DMS 273 (cell line): ENCODE data around the gene SAMHD1.
"Not testable (repeated sequence)": the region's sequence is repeated elsewhere in the genome, so short reads cannot be mapped to it uniquely, and the experiment has no call there.

Experiments
- DNase-seq: peaks from one replicate; lab custom pipeline; 2025; ENCODE audit not compliant: unreplicated experiment; lab: John Stamatoyannopoulos, UW

SAMHD1 gene

DNA sequence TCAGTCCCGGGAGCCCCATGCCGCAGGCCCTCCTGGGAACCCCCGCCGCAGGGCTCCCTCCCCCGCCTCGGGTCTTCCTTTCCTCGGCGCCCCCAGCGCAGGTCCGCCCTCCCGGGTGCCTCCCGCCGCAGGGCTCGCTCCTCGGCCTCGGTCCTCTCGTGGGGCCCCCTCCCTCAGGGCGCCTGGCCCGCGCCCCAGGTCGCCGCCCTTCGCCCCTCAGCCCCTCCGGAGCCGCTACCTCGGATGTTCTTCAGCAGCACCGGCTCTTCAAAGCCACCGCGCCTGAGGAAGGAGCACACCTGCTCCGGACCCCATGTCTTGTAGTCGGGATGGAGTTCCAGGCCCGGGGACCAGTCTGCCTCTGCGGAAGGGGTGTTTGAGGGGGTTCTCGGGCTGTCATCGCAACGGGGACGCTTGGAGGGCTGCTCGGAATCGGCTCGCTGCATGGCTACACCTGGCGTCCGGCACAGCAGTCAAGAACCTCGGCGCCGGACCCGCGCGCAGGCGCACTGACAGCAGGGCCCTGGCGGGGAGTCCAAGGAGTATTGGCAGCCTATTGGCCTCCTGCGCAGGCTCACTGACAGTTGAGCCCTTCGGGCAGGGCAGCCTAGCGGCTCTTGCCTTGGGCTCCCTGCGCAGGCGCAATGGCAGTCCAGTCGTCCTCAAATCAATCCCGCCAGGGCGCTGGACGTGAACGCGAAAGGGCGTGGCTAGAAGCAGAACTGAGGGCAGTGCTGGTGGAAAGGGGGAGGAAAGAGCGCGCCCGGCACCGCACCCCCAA is at the start of gene SAMHD1:
Gene SAMHD1, minus strand, starts transcription at position 511 of the 781 bp plus-strand sequence. Its CDS starts 65 bp downstream, at position 446.
- peak; percentile 99 for DNase-seq

DNA sequence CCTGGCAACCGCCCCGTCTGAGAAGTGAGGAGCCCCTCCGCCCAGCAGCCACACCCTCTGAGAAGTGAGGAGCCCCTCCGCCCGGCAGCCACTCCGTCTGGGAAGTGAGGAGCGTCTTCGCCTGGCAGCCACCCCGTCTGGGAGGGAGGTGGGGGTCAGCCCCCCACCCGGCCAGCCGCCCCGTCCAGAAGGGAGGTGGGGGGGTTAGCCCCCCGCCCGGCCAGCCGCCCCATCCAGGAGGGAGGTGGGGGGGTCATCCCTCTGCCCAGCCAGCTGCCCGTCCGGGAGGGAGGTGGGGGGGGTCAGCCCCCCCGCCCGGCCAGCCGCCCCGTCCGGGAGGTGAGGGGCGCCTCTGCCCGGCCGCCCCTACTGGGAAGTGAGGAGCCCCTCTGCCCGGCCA is 48.7 kb upstream of the SAMHD1 start:
- not testable (repeated sequence) for DNase-seq

DNA sequence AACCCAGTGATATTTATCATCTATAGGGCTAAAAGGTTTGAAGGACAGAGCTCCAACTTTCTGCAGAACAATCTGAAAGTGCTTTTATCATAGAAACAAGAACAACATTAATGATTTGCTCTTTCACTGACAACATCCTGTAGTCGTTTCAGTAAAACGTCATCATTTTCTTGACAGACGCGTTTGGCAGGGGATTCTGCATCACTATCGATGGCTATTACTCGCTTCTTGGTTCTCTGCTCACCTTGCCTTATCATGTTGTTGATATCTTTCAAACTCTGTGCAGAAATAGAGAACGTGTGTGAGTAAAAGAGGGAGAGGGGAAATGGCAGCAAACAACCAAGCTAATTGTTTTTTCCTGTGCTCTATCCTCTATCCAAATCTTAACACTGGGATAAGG is 47.1 kb upstream of the SAMHD1 start:
- no peak for DNase-seq

DNA sequence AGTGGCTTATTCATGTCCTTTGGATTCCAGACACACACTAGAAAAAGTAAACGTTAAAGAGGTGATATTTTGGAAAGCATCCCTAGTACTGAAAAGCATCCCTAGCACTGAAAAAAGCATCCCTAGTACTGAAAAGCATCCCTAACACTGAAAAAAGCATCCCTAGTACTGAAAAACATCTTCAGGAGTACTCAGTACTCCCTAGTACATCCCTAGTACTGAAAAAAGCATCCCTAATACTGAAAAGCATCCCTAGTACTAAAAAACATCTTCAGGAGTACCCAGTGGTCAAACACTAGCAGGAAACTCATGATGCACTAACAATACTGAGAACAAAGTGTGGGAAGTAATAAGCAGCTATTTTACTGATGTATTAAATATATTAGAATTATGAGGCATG is 45.6 kb upstream of the SAMHD1 start:
- DNase-seq: no peak

DNA sequence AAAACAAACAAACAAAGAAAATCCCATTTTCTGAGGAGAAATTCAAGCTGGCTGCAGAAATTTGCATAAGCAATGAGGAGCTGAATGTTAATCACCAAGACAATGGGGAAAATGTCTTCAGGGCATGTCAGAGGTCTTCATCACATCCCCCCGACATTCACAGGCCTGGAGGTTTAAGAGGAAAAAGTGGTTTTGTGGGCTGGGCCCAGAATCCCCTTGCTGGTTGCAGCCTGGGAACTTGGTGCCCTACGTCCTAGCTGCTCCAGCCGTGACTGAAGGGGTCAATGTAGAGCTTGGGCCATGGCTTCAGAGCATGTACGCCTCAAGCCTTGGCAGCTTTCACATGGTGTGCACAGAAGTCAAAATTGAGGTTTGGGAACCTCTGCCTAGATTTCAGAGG is 42.7 kb upstream of the SAMHD1 start:
- DNase-seq: not testable (repeated sequence)

DNA sequence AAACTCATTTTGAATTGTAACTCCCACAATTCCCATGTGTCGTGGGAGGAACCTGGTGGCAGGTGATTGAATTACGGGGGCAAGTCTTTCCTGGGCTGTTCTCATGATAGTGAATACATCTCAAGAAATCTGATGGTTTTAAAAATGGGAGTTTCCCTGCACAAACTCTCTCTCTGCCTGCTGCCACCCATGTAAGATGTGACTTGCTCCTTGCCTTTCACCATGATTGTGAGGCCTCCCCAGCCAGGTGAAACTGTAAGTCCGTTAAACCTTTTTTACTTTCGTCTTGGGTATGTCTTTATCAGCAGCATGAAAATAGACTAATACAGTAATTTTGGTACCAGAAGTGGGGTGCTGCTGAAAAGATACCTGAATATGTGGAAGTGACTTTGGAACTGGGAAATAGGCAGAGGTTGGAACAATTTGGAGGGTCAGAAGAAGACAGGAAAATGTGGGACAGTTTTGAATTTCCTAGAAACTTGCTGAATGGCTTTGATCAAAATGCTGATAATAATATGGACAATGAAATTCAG is 41.4 kb upstream of the SAMHD1 start:
- peak; percentile 13 for DNase-seq

DNA sequence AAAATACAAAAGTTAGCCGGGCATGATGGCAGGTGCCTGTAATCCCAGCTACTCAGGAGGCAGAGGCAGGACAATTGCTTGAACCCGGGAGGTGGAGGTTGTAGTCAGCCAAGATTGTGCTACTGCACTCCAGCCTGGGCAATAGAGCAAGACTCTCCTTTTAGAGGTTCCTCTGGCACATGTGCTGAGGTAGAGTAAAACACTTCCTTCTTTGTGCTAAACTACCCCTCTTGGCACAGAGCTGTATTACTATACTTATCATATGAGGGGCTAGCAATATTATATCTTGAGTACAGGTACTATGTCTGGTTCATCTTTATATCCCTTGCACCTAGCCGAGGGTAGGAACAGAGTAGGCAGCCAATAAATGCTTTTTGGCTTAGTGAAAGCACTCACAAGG is 40.2 kb upstream of the SAMHD1 start:
- no peak for DNase-seq

DNA sequence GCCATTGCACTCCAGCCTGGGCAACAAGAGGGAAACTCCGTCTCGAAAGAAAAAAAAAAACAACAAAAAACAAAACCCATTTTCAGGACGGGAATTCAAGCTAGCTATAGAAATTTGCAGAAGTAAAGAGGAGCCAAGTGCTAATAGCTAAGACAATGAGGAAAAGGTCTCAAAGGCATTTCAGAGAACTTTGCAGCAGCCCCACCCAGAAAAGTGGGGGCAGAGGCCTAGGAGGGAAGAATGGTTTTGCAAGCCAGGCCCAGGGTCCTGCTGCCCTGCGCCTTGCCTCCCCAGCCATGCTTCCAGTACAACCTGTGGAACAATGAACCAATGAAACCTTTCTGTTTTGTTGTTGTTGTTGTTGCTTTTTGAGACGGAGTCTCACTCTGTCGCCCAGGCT is 38.3 kb upstream of the SAMHD1 start:
- no peak for DNase-seq

DNA sequence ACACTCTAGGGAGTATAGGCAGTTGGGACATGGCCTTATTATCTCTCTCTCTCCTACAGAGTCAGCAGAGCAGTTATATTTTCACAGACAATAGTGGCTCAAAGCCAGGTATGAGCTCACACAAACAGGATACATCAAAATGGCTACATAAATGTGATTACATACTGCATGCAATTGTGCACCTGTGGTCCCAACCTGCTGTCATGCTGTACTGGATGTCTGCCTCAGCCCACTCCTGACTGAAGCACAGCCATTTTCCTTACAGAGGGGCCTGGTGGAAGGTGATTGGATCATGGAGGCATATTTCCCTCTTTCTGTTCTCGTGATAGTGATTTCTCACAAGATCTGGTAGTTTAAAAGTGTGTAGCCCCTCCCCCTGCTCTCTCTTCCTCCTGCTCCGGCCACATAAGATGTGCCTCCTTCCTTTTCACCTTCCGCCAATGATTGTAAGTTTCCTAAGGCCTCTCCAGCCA is 37.0 kb upstream of the SAMHD1 start:
- peak; percentile 31 for DNase-seq

DNA sequence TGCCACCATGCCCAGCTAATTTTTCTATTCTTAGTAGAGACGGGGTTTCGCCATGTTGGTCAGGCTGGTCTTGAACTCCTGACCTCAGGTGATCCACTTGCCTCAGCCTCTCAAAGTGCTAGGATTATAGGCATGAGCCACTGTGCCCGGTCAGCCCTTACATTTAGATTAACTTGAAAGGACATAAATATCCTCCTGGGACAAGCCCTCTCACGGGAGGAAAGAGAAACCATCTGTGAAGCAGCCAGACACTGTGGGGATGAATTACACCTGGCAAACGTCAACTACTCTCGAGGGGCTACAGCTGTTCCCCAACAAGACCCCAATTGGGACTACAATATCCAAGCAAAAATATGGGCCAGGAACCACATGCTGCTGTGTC is 32.7 kb upstream of the SAMHD1 start:
- DNase-seq: peak; percentile 23

DNA sequence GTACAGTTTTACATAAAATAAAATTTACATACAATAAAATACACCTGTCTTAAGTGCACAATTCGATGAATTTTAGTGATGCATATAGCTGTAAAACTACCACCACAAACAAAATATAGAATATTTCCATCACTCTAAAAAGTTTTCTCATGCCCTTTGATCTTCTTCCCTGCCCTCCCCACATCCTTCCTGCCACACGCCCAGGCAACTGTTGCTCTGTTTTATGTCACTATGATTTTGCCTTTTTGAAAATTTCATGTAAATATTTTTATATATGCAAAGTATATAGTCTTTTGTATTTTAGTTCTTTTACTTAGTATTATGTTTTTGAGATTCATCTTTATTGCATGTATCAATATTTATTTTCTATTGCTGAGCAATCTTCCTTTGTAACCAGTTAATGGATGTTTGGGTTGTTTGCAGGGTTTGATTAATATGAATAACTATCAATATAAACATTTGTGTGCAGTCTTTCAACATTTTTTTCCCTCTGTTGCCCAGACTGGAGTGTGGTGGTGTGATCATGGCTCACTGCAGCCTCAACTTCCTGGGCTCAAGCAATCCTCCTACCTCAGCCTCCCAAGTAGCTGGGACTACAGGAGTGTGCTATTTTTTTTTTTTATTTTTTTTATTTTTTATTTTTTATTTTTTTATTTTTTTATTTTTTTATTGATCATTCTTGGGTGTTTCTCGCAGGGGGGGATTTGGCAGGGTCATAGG is 23.8 kb upstream of the SAMHD1 start:
- DNase-seq: no peak

DNA sequence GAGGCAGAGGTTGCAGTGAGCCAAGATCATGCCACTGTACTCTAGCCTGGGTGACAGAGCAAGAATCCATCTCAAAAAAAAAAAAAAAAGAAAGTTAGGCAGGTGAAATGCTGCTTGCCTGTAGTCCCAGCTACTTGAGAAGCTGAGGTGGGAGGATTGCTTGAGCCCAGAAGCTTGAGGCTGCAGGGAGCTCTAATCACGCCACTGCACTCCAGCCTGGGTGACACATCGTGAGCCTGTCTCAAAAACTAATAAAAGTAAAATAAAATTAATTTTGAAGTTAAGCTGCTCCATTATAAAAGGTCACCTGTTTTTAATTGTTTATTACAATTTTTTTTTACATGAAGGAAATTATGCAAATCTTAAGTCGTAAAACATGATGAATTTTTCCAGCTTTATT is 23.2 kb upstream of the SAMHD1 start:
- no peak for DNase-seq

DNA sequence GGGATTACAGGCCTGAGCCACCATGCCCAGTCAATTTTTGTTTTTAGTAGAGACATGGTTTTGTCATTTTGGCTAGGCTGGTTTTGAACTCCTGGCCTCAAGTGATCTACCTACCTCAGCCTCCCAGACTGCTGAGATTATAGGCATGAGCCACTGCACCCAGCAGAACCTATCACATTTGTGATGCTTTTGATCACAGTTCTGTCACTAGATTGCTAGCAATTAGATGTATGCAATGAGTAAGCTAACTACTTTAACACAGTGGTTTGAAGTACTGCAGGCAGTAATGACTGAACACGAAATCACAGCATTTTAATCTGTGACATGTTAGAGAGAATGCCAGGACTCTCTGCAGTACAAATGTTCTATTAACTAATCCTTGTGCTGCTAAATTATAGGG is 19.6 kb upstream of the SAMHD1 start:
- DNase-seq: no peak

DNA sequence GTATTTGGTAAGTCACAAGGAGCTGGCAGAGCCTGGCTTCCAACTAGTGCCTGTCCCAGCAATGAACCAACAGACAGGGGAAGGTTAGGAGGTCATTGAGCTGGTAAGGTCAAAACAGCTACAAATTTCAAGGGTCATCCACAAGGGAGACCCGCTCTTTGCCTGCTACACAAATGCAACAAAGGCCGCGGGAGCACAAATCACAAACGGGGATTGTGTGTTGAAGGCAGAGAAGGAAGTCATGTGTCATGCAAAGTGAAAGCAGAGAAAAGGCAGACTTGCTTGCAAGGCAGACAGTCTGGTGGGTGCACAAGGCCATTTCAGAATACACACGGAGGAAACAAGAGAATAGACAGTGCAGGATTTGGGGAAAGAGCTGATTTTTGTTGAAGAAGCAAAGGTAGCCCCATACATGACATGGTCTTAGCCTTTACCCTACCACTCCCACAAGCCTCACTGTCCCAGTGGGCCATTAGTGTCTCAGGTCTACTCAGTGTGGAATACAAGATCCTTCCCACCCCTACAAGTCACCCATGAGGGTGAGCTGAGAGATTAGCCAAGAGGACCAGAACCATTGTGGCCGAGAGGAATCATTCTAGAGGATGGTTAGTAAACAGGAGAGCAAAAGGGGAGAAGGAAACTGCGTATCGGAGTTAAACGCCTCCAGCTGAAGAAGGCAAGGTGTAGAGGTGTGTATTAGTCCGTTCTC is 18.1 kb upstream of the SAMHD1 start:
- no peak for DNase-seq

DNA sequence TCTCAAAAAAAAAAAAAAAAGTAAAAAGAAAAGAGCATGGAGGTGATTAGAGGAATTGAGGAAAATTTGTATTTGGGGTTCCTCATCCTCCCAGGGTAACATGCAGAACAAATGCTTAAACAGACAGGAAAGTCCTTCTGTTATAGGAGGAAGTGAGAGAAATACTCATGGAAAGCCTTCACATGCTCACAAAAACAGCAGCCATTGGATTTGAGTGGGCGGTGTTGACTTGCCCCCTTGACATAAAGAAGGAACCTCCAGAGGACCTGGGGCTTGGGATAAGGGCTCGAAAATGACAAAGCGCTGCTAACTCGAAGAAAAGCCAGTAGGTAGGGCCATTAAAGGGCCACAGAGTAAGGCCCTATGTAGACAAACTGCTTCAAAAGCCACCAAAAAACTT is 17.5 kb upstream of the SAMHD1 start:
- DNase-seq: no peak

DNA sequence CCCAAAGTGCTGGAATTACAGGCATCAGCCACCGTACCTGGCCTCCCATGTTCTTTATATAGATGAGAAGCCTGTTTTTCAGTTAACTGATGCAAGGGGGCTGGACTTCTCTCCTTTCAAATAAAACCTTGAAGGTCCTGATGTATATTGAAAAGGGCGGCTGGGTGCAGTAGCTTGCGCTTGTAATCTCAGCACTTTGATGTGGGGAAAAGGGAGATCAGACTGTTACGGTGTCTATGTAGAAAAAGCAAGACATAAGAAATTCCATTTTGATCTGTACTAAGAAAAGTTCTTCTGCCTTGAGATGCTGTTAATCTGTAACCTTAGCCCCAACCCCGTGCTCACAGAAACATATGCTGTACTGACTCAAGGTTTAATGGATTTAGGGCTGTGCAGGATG is 16.1 kb upstream of the SAMHD1 start:
- DNase-seq: no peak

DNA sequence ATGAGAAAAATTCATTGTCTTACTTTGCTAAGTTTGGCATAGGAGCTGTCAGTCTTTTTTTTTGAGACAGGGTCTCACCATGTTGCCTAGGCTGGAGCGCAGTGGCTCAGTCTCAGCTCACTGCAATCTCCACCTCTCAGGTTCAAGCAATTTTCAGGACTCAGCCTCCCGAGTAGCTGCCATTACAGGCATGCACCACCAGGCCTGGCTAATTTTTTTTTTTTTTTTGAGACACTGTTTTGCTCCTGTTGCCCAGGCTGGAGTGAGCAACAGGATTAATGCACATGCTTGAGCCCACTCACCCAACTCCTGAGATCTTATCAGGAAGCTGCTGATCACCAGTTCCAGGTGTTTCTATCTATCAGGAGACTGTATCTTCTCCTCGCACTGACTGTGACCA is 15.5 kb upstream of the SAMHD1 start:
- not testable (repeated sequence) for DNase-seq

DNA sequence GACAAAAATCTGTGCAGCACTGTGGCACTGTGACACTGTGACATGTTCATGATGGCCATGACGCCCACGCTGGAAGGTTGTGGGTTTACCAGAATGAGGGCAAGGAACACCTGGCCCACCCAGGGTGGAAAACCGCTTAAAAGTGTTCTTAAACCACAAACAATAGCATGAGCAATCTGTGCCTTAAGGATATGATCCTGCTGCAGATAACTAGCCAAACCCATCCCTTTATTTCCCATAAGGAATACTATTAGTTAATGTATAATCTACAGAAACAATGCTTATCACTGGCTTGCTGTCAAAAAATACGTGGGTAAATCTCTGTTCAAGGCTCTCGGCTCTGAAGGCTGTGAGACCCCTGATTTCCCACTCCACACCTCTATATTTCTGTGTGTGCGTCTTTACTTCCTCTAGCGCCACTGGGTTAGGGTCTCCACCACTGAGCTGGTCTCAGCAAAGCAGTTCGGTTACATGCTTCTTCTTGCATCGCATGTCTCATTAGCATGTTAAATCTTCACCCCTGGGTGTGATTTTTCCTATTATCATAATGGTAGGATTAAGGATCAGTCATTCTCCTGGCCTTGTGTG is 10.9 kb upstream of the SAMHD1 start:
- not testable (repeated sequence) for DNase-seq

DNA sequence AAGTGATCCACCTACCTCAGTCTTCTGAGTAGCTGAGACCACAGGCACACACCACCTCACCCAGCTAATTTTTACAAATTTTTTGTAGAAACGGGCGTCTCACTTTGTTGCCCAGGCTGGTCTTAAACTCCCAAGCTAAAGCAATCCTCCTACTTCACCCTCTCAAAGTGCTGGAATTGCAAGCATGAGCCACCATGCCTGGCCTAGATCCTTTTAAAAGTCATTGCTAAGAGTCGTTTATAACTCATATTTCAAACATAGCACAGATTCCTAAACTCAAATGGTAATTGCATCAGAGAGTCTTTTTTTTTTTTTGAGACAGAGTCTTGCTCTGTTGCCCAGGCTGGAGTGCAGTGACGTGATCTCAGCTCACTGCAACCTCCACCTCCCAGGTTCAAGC is 7.7 kb upstream of the SAMHD1 start:
- DNase-seq: no peak

DNA sequence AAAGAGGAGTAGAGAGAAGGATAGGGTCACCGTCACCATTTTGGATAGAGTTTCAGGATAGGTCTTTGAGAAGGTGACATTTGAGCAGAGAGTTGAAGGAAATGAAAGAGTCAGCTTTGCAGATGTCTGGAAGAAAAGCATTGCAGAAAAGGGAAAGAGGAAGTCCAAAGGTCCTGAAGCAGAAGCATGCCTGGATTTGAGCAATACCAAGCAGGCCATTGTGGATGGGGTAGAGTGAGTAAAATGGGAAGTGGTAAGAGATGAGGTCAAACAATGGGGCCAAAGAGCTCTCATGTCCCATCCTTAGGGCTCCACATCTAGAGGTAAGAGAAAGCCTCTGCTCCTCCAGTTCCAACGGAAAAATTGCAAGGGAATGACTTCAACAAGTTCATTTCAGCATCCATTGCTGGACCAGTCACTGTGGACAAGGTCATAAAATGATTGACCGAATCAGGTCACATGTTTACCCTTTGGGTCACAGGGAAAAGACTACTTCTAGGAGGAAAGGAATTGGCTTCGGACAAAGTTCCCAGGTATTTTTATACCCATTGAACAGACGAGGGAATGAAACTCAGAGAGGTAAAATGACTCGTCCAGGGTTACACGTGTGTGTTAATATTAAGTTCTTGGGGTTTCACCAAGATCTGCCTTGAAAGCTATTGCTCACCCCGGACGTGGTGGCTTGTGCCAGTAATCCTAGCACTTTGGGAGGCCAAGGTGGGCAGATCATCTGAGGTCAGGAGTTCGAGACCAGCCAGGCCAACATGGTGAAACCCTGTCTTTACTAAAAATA is 6.6 kb upstream of the SAMHD1 start:
- DNase-seq: no peak
